ENCODE results near the gene UTP3. TPM values are rescaled to one million over a fixed set of nuclear protein-coding genes. Genes with fewer than 3 reads are reported as not detected.

UTP3 gene
- total and polyA plus RNA-seq, 2 donors (not counting 3 experiments of a cell fraction or from before 2014, with no cell fraction given): 8.7 to 32.8 TPM

- Histone ChIP-seq H3K27ac (ENCODE audit: insufficient read depth, low read depth, low read length) (no peak overlapping the region), H3K9me3 (replicated peaks; ENCODE audit: control insufficient read depth, insufficient read depth, low read length) (no peaks in the 10 kb centered on the region), H3K27me3 (ENCODE audit: control insufficient read depth in 2 of 2, insufficient read depth in 2 of 2, low read length in 2 of 2) (peaks cover 0 to 8% of the 10 kb centered on the region in 2 experiments), H3K36me3 (ENCODE audit: control insufficient read depth in 2 of 2, extremely low read depth in 1 of 2, insufficient read depth in 2 of 2, low read length in 2 of 2) (no peaks in the 10 kb centered on the region), H3K9me1 (replicated peaks; ENCODE audit: control insufficient read depth, extremely low read depth, insufficient read depth, low read length) (no peaks in the 10 kb centered on the region), H3K9ac (replicated peaks; ENCODE audit: extremely low read depth, insufficient read depth, low read length) (no peak overlapping the region), H2AFZ (ENCODE audit: low read depth, low read length) (peak overlapping the region; percentile 66), H3K4me2 (ENCODE audit: insufficient read depth, low read length) (peak overlapping the region; percentile 65), H3K4me1 (ENCODE audit: control insufficient read depth, extremely low read depth, insufficient read depth, low read length) (peaks cover 12% of the 10 kb centered on the region), H4K20me1 (replicated peaks; ENCODE audit: control insufficient read depth, extremely low read depth, insufficient read depth, low read length) (no peaks in the 10 kb centered on the region), H3K4me3 (replicated peaks in 1 of 3; ENCODE audit: insufficient read depth in 1 of 3, low read depth in 1 of 3, low read length in 3 of 3) (no peak overlapping the region), H3K79me2 (ENCODE audit: control insufficient read depth, insufficient read depth, low read length) (no peaks in the 10 kb centered on the region)
- POLR2A ChIA-PET: no interaction called here
- dilution Hi-C loops (cut with MboI; ENCODE audit: extremely low pct_ligation_motif_present, low sequenced_read_pairs): no loop called here
- FAIRE-seq (peak; percentile 64), DNase-seq (ENCODE audit: low read depth, low spot score) (peak; percentile 55)
- BruUV-seq (replicated peaks): no TSS peak
- intact Hi-C loops (cut with micrococcal nuclease): loop anchor here (1.0 to 10.0 kb wide), 5 partner anchors 50 to 1651 kb away; no protein-coding TSS in a partner anchor
- TF ChIP-seq POLR2A (IDR thresholded peaks at IDR 0.05; ENCODE audit: low read depth, low read length): no peak
- TF ChIP-seq CTCF (IDR thresholded peaks at IDR 0.05; ENCODE audit: extremely low read depth in 1 of 2, insufficient read depth in 1 of 2, low read depth in 1 of 2, low read length in 2 of 2): peak; percentile 23 to 29
- TF ChIP-seq JUN (IDR thresholded peaks at IDR 0.05; ENCODE audit: borderline replicate concordance, insufficient read depth, insufficient read length, low read depth): no peak
- TF ChIP-seq MYC (IDR thresholded peaks at IDR 0.05; ENCODE audit: low read depth, low read length): no peak
- no peak for TF ChIP-seq GATA2 (IDR thresholded peaks at IDR 0.05; ENCODE audit: insufficient read depth, insufficient read length, low read depth, low read length)
- no peak for TF ChIP-seq POLR2AphosphoS5 (IDR thresholded peaks at IDR 0.05; ENCODE audit: insufficient read depth, low read depth, low read length)
- TF ChIP-seq, protein P1, sequence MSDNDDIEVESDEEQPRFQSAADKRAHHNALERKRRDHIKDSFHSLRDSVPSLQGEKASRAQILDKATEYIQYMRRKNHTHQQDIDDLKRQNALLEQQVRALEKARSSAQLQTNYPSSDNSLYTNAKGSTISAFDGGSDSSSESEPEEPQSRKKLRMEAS (IDR thresholded peaks at IDR 0.05; ENCODE audit: insufficient read depth, insufficient read length): no peak
- TF ChIP-seq EZH2 (IDR thresholded peaks at IDR 0.05; ENCODE audit: borderline replicate concordance, low read depth, low read length, severe bottlenecking): no peak
- TF ChIP-seq FOS (IDR thresholded peaks at IDR 0.05; ENCODE audit: borderline replicate concordance, insufficient read depth, low read length): no peak
- CTCF ChIA-PET: interaction anchor here (0.6 to 5.4 kb wide), 17 partner anchors 9 to 1652 kb away, joined by 3 to 78 read pairs (median 4); partner anchors contain the start of gene JCHAIN
Observed at GRCh38 chr4:70651864-70652506, 36.3 kb upstream of the UTP3 start.

All from endothelial cell of umbilical vein (primary cell).